ENCODE data around the gene ETF1. TPM values are rescaled to one million over a fixed set of nuclear protein-coding genes. Genes with fewer than 3 reads are reported as not detected.
A peak's percentile ranks its signal among the peaks of the same experiment; 100 is the strongest.

The ETF1 gene
- total and polyA plus RNA-seq, 9 of the 15 experiments (the other 6 are each of a cell fraction or from before 2014, with no cell fraction given), result 53.7 to 209 (median 164) TPM

DNA sequence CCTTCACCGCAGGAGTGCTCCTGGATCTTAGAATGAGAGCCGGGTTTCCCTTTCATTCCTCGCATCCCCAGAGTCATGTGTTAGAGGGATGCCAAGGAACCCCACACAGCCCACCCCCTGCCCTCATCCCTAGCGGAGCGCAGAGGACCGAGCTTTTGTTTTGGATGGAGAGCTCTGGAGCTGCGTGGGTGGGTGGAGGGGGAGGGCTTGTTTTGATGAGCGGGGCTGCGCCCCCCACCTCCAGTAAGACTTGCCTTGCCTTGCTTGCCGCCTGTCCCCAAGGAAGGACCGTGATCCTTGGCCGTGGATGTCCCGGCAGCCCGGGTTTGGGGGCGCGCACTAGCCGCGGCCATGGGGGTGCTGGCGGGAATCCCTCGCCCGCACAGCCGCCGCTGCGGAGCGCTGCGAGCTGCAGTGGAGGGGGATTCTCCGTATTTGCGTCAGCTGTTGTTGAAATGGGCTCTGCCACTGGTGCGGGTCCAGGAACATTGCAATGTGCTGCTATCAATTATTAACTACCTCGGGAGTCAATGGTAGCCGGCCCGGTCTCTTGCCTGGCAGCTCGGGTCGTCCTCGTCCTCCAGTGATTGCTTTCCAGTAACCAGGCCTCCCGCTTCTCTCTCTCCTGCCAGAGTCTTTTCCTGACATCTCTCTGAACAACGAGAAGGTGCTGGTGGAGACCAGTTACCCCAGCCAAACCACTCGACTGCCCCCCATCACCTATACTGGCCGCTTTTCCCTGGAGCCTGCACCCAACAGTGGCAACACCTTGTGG is 76.7 kb downstream of the ETF1 start:
- peaks cover 16 to 46% of the 10 kb centered on the region in 2 experiments for H3K4me1 ChIP-seq (replicated peaks in 1 of 2; ENCODE audit: control insufficient read depth in 2 of 2, insufficient read depth in 2 of 2, low read length in 2 of 2)
- peaks cover 33% of the 10 kb centered on the region for H3K79me2 ChIP-seq (ENCODE audit: control insufficient read depth, insufficient read depth, low read length)
- peaks cover 22% of the 10 kb centered on the region for H3K9me1 ChIP-seq (ENCODE audit: control insufficient read depth, insufficient read depth, low read length)
- POLR2A ChIA-PET, result interaction anchor here (0.6 to 4.0 kb wide), 25 partner anchors 8 to 135 kb away, joined by 3 to 46 read pairs (median 6); partner anchors contain the start of genes CDC25C, ETF1 and HSPA9
- in situ Hi-C loops (cut with MboI) (no loop called here), intact Hi-C loops (cut with micrococcal nuclease) (no loop called here)
- peak overlapping the region; percentile 48; the same call in 2 of the 3 replicates for H3K27ac ChIP-seq (ENCODE audit: extremely low read depth, low read depth, low read length)
- H3K9ac ChIP-seq (ENCODE audit: insufficient read depth in 1 of 2, low read depth in 2 of 2, low read length in 2 of 2), result peak overlapping the region; percentile 95 to 97
- BruUV-seq (replicated peaks), result TSS peak; percentile 38
- no peaks in the 10 kb centered on the region for H3K9me3 ChIP-seq (replicated peaks; ENCODE audit: control insufficient read depth, insufficient read depth, low read depth, low read length)
- CTCF ChIA-PET (ENCODE audit: low intra/inter-chr PET ratio), result no interaction called here
- peak overlapping the region; percentile 90 for H3K4me3 ChIP-seq
- 67% methylated on average over 39 of the region's 39 CpGs for WGBS (ENCODE audit: insufficient coverage, low coverage, missing lambda C conversion rate)
- FAIRE-seq (no peak), ATAC-seq (no peak), DNase-seq (ENCODE audit: extremely low read depth in 1 of 4, low spot score in 3 of 4) (peak in 3 of 4 experiments; percentile 47 to 51 (median 50))
- H3K4me2 ChIP-seq (ENCODE audit: insufficient read depth, low read length), result peak overlapping the region; percentile 86
- H3K27me3 ChIP-seq (ENCODE audit: control insufficient read depth in 2 of 2, insufficient read depth in 2 of 2, low read length in 2 of 2), result no peaks in the 10 kb centered on the region
- H4K20me1 ChIP-seq (replicated peaks; ENCODE audit: control insufficient read depth, insufficient read depth, low read length), result peaks cover 29% of the 10 kb centered on the region
- H3K36me3 ChIP-seq (ENCODE audit: control insufficient read depth, insufficient read depth, low read length), result peaks cover 30% of the 10 kb centered on the region
- no peak overlapping the region for H2AFZ ChIP-seq (ENCODE audit: low read depth, low read length)
- TF ChIP-seq NUFIP1 (IDR thresholded peaks at IDR 0.05; ENCODE audit: partially characterized antibody) (no peak), TRIM24 (IDR thresholded peaks at IDR 0.05) (no peak), NRF1 (conservative IDR thresholded peaks at IDR 0.05 in 1 of 2, IDR thresholded peaks at IDR 0.05 in 1 of 2) (no peak), RBBP5 (IDR thresholded peaks at IDR 0.05; ENCODE audit: borderline replicate concordance, insufficient read depth, low read length, poor library complexity, severe bottlenecking) (peak; percentile 41), JUN (IDR thresholded peaks at IDR 0.05; ENCODE audit: borderline replicate concordance, low read depth, low read length) (no peak), JUN (CRISPR knock-in tag; IDR thresholded peaks at IDR 0.05; ENCODE audit: borderline replicate concordance) (no peak), SP1 (CRISPR knock-in tag; IDR thresholded peaks at IDR 0.05) (peak; percentile 6; the same call in 1 of the 2 replicates), MAFF (IDR thresholded peaks at IDR 0.05; ENCODE audit: low read length) (no peak), SMAD3 (CRISPR knock-in tag; conservative IDR thresholded peaks at IDR 0.05) (no peak), ZNF232 (CRISPR knock-in tag; IDR thresholded peaks at IDR 0.05) (peak; percentile 19; the same call in 1 of the 2 replicates), ZNF584 (CRISPR knock-in tag; IDR thresholded peaks at IDR 0.05; ENCODE audit: low read depth) (0 out of 2 replicates have a peak, but pooled peaks have one; percentile 14), NR3C1 (CRISPR knock-in tag; IDR thresholded peaks at IDR 0.05) (no peak), MAFG (tag; conservative IDR thresholded peaks at IDR 0.05) (no peak), MTA3 (IDR thresholded peaks at IDR 0.05; ENCODE audit: borderline replicate concordance) (no peak), NFXL1 (CRISPR knock-in tag; IDR thresholded peaks at IDR 0.05) (no peak), MXI1 (IDR thresholded peaks at IDR 0.05; ENCODE audit: low read depth, low read length) (no peak), HOXB6 (CRISPR knock-in tag; IDR thresholded peaks at IDR 0.05; ENCODE audit: borderline replicate concordance) (no peak), PHB2 (IDR thresholded peaks at IDR 0.05; ENCODE audit: low read depth) (no peak)
- TF ChIP-seq, protein P1, sequence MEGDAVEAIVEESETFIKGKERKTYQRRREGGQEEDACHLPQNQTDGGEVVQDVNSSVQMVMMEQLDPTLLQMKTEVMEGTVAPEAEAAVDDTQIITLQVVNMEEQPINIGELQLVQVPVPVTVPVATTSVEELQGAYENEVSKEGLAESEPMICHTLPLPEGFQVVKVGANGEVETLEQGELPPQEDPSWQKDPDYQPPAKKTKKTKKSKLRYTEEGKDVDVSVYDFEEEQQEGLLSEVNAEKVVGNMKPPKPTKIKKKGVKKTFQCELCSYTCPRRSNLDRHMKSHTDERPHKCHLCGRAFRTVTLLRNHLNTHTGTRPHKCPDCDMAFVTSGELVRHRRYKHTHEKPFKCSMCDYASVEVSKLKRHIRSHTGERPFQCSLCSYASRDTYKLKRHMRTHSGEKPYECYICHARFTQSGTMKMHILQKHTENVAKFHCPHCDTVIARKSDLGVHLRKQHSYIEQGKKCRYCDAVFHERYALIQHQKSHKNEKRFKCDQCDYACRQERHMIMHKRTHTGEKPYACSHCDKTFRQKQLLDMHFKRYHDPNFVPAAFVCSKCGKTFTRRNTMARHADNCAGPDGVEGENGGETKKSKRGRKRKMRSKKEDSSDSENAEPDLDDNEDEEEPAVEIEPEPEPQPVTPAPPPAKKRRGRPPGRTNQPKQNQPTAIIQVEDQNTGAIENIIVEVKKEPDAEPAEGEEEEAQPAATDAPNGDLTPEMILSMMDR (IDR thresholded peaks at IDR 0.05 in 2 of 3, conservative IDR thresholded peaks at IDR 0.05 in 1 of 3; ENCODE audit: insufficient read depth in 2 of 3, low read depth in 1 of 3, low read length in 3 of 3), result no peak; a peak in 1 of 6 replicates
- TF ChIP-seq, protein P2, sequence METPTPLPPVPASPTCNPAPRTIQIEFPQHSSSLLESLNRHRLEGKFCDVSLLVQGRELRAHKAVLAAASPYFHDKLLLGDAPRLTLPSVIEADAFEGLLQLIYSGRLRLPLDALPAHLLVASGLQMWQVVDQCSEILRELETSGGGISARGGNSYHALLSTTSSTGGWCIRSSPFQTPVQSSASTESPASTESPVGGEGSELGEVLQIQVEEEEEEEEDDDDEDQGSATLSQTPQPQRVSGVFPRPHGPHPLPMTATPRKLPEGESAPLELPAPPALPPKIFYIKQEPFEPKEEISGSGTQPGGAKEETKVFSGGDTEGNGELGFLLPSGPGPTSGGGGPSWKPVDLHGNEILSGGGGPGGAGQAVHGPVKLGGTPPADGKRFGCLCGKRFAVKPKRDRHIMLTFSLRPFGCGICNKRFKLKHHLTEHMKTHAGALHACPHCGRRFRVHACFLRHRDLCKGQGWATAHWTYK (CRISPR knock-in tag; IDR thresholded peaks at IDR 0.05), result no peak
